Measurements from ENCODE around the gene ACSS2.

DNA sequence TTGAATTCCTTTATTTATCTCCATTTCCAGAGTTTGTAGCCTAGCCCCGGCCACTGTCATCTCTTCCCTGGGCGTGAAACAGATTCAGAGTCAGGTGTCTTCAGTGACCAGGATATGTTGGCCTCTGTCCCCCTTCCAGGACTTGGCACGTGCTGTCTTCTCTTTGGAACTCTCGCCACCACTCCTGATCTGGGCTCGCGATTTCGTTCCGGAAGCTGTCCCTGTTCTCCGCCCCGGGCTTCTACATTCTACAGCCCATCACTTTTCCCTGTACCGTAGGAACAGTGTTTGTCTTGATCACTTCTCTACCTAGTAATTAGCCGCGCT, 78.5 kb downstream of the ACSS2 start:
- TF ChIP-seq, protein P1, sequence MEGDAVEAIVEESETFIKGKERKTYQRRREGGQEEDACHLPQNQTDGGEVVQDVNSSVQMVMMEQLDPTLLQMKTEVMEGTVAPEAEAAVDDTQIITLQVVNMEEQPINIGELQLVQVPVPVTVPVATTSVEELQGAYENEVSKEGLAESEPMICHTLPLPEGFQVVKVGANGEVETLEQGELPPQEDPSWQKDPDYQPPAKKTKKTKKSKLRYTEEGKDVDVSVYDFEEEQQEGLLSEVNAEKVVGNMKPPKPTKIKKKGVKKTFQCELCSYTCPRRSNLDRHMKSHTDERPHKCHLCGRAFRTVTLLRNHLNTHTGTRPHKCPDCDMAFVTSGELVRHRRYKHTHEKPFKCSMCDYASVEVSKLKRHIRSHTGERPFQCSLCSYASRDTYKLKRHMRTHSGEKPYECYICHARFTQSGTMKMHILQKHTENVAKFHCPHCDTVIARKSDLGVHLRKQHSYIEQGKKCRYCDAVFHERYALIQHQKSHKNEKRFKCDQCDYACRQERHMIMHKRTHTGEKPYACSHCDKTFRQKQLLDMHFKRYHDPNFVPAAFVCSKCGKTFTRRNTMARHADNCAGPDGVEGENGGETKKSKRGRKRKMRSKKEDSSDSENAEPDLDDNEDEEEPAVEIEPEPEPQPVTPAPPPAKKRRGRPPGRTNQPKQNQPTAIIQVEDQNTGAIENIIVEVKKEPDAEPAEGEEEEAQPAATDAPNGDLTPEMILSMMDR (IDR thresholded peaks at IDR 0.05; ENCODE audit: insufficient read depth, low read length) = no peak
- TF ChIP-seq POLR2AphosphoS5 (IDR thresholded peaks at IDR 0.05; ENCODE audit: low read depth) = no peak
